HG03520 (cell line): ENCODE measurements around the gene KCNAB2.

ENCODE experiments used
- ATAC-seq: cut with Tn5 transposase; IDR thresholded peaks from one replicate; pipeline ENCODE4 v1.9.1; 2021; ENCODE audit warnings: mild to moderate bottlenecking, moderate library complexity; ENCODE audit not compliant: unreplicated experiment

KCNAB2 gene

DNA sequence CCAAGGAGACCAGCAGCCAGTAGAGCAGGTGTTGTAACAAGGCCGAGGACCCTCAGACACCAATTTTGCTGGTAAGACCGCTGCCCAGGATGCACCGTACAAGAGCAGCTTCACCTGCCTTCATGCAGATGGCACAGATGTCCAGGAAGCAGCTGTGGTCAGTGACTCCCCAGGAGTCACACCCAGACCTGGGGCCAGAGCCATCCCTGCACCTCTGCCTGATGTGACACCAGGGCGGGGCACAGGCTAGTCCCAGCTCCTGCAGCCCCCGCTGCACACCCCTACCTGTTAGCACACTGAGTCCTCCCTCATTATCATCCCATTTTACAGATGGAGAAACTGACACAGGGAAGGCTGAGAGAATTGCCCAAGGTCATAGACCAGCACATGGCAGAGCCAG, 16.3 kb upstream of the KCNAB2 start:
- ATAC-seq, result no peak

GRCh38 chr1:6030132-6030531, 15.6 kb upstream of the KCNAB2 start:
- no peak for ATAC-seq

- no peak for ATAC-seq
Observed at GRCh38 chr1:6030547-6031261, 15.0 kb upstream of the KCNAB2 start.

DNA sequence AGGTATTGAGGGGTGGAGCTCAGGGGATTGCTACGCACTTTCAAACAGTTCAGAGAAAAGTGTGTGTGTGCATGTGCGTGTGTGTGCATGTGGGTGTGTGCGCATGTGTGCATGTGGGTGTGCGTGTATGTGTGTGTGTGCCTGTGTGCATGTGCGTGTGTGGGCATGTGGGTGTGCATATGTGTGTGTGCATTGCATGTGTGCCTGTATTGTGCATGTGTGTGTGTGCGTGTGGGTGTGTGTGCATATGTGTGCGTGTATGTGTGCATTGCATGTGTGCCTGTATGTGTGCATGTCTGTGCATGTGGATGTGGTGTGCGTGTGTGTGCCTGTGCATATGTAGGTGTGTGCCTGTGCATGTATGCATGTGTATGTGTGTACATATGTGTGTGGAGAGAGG, 12.6 kb upstream of the KCNAB2 start:
- ATAC-seq, result no peak

GRCh38 chr1:6033986-6034749, 11.5 kb upstream of the KCNAB2 start:
- no peak for ATAC-seq

DNA sequence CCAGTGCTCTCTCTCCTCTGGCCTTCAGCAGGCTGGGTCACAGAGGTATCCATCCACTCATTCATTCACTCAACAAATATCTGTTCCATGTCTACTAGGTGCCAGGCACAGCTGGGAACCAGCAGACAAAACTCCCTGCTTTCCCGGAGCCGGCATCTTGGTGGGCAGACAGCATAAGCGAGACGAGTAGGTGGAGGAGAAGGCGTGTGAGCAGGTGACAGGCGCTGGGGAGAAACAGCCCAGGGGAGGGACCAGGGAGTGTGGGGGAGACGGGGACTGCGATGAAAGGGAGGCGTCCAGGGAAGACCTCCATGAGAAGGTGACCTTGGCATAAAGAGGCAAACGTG, 11.0 kb upstream of the KCNAB2 start:
- no peak for ATAC-seq

DNA sequence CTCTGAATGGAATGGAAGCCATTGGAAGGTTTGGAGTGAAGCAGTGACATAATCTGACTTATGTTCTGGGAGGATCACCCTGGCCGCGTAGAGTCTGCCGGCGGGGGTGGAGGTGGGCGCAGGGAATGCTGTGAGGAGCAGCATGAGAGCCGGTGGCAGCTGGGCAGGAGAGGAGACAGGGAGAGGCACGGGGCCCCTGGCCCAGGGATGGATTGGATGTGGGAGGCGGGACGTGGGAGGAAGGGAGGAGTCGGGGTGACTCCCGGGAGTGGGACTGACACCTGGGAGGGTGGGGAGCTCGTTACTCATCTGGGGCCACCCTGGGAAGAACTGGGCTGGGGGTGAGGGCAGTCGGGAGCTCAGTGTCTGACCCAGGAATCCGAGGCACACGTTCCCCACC, 10.4 kb upstream of the KCNAB2 start:
- ATAC-seq, result no peak

- no peak for ATAC-seq
Observed at GRCh38 chr1:6035719-6036118, 10.0 kb upstream of the KCNAB2 start.

DNA sequence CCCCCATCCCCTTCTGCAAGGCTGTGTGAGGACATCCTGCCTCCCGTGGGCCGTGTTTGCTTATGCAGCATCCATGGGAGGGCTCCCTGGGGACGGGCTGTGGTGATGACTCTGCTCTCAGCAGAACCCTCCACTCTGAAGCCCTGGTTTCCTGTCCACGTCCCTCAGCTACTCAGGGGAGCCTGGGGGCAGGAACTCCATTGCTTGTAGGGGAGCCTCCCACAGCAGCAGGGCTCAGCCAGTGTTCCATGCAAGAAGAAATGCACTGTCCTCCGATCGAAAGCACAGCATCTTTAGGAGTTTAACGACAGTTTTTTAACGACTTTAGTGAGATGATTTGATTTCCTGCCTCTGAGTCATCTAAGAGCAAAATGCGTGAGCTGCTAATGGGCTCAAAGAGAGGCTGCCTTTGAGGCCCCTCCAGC, 8.3 kb upstream of the KCNAB2 start:
- ATAC-seq, result peak; percentile 48

DNA sequence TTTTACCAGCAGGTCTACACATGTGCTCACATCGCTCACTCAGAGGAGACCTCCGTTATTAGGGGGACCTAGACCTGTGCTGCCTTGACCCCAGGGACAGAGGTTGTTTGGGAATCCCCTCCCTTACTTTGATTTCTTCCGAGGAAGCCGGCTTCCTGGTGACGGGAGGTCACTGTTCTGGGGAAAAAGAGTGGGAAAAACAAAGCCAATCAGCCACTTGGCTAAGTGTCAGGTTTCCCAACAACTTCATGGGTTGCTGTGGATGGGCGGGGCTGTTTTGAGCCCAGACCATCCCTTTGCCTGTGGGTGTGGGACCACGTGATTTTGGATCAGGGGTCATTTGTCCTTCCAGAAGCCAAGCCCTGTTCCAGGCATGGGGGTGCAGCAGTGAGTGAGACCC, 7.1 kb upstream of the KCNAB2 start:
- ATAC-seq, result no peak

DNA sequence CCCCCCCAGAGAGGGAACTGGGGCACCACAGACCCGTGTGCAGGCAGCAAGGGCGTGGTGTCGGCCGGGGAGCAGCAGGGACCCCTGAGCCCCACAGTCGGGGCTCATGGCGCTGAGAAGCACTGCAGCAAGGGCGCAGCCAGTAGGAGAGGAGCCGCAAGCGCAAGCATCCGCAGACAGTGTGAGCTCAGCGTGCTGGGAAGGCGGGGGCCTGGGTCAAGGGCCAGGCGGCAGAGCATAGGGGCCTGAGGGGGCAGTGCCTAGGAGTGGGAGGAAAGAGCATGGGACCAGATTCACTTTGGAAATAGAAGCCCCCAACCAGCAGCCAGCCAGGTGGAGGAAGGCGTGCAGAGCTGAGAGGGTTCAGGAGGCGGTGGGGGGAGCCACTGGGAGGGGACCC, 6.7 kb upstream of the KCNAB2 start:
- ATAC-seq, result no peak

DNA sequence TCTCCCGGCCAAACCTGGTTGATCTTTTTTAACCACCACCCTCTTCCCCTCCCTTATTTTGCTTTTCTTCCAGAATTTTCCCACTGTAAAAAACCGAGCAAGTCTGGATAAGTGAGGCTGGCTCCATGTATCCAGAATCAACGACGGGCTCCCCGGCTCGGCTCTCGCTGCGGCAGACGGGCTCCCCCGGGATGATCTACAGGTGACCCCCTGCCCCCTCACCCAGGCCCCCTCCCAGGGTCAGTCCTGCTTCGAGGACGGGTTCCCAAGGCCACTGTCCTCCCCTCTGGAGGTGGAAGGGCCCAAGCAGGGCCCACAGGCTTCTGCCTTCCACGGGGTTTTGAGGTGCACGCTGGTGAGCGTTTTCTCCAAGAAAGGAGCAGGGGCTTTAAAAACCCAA, 5.2 kb upstream of the KCNAB2 start:
- no peak for ATAC-seq

DNA sequence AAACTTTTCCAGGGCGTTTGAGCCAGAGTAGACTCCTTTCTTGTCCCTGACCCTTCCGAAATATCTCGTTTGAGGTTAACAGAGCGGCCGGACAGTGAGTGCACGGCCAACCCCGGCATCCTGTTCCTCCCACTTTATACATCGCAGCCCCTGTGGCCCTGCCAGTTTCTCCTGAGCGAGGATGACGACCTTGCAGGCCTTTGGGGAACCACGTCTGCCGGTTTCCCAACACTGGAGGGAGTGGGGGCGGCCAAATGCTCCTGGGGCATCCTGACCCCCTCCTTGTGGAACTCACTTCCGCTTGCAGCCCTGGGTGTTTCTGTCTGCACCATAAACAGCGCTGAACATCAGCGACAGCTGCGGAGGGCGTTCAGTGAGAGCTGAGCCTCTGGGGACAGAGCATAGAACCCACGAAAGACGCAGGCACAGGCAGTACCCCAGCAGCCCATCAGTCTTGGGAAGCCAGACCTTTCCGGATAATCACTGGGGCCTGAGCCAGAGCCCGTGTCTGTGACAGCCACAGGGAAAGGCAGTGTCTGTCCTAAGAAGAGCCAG, 4.8 kb upstream of the KCNAB2 start:
- ATAC-seq, result no peak

DNA sequence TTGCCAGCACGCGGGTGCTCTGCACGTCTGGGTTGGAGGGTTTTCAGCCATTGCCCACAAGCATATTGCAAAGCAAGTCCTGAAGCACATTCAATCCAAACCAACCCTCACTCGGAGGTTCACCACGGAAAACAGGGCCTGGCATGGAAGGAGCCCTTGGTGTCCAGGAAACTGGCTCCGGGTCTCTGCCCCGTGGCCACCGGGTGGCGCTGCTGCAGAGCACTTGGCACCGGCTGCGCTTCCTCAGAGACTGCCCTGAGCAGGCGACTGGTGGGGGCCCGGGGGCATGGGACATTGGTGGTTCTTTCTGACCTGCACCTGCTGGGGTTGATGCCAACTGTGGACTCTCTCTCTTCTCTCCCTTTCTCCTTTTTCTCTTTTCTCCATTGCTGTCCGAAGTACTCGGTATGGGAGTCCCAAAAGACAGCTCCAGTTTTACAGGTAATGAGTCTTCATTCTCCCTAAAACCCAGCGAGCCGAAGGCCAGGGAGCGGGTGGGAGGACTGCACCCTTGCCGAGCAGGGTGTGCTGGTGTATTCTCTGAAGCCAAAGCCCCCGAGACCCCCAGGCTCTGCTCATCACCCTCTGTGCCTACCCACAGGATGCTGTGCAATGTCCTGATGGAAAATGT, 4.1 kb upstream of the KCNAB2 start:
- ATAC-seq, result no peak

GRCh38 chr1:6043561-6043960, 2.1 kb upstream of the KCNAB2 start:
- ATAC-seq, result no peak

DNA sequence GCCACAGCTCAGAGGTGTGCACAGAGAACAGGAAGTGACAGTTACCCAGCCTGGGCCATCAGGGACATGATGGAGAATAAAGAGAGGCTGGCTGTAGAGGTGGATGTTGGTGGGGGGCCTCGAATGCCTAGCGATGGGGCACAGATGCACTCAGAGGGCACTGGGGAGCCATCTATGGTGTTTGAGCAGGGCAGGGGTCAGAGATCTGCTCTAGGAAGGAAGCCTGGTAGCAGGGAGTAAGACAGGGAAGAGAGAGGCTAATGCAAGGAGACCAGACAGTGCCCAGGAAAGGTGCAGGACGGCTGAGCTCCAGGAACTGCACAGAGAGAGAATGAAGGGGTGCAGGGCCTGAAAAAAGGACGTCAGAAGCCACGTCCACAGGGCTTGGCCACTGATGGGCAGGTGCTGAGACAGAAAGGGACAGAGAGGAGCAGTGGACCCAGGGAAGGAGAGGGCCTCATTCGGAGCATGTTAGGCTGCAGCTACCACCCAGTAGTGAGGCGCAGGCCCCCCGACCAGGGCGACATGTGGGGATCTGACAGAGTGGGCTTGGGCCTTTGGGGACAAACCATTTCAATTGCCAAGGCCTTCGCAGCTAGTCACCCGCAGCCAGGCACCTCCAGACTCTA, 1.1 kb upstream of the KCNAB2 start:
- no peak for ATAC-seq

- no peak for ATAC-seq
Observed at GRCh38 chr1:6045110-6045502, 582 bp upstream of the KCNAB2 start.

DNA sequence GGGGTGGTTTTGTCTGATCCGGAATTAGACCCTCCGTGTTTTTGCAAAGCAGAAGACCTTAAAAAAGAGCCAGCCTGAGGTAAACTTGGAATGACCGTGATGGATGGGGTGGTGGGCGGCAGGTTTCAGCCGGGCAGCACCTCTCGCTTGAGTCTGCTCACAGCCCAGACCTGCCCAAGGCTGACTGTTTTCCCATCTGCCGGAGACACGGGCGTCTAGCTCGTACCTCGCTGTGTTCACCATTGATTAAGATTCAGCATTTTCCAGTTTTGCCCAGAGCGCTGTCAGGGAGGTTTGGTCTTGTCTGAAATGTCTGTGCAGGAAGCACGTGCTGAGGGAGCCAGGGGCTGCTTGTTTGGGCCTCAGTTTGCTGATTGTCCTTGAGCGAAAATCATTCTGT, 591 bp downstream of the KCNAB2 start:
- no peak for ATAC-seq

DNA sequence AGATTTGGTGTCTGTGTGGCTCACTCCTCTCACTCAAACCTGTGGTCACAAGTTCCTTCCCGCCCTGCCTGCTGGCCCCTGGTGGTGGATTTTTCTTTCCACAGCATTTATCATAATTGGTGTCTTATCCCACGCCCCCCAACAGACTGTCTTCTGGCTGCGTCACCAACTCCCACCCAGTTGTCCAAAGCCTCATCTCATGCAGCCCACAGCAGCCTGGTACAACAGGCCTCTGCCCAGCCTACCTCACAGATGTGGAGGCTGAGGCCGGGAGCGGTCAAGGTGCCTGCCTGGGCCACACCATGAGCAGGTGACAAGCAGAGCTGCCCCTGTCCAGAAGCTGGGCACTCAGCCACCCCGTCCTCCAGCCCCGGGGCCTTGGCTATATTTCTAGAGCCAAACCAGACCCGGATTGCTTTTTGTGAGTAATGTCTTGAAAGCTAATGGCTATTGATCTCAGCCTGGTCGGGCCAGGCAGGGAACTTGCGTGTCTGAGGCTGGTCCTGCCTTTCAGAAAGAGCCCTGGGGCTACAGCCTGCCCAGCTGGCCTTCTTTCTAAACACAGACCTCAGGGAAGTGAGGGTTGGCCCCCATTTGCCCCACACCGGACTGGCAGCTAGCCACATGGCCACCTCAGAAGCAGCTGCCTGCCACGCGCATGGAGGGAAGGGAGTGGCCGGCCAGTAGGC, 2.6 kb downstream of the KCNAB2 start:
- ATAC-seq, result no peak

DNA sequence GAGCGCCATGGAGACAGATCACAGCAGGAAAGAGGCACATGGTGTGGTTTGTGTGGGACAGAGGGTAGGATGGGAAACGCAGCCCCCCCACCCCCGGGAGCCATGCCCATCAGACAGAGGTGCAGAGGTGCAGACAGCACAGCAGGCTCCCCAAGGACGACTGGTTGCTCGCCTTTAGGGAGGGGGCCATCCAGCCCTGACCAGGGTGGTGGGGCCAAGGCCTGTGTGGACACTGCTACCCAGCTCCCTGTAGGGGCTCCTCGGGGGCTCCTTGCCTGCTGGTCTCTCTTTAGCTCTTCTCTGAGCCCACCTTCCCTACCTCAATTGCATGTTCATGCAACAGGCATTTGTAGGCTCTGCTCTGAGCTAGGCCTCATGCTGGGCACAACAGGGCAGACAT, 3.7 kb downstream of the KCNAB2 start:
- ATAC-seq, result no peak

DNA sequence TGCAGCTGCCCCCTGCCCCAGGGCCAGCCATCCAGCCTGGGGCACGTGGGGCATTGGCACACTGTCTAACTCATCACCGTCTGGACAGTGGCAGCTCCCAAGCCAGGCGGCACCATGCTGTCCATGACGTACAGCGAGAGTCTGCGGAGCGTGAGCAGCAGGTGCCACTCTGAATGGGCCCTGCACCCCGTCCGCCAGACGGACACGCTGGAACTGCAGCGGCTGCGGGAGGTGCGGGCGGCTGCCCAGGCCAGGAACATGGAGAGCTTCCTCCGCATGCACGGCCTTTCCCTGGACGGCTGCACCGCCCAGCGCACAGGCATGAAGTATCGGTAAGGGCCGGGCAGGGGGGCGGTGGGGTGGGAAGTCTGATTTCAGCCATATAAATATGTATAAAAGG, 5.7 kb downstream of the KCNAB2 start:
- no peak for ATAC-seq
